Vagina (tissue), 2 donors: Measurements from ENCODE around the gene CFAP46. TPM values are rescaled to one million over a fixed set of nuclear protein-coding genes. Genes with fewer than 3 reads are reported as not detected.

Experiments
- DNase-seq, 2 donors: peaks; one replicate each; pipeline ENCODE4 v3.0.0-alpha.2; 2017; ENCODE audit errors: extremely low spot score in 2 of 2
- H3K27ac ChIP-seq: fragments of 200-600 bp; sonication (generic); one replicate; pipeline ENCODE4 v1.5.1; 2019
- H3K27me3 ChIP-seq: fragments of 200-600 bp; sonication (generic); one replicate; pipeline ENCODE4 v1.5.1; 2019
- H3K36me3 ChIP-seq, 2 donors: fragments of 200-600 bp; sonication (generic); one replicate each; pipeline ENCODE4 v1.5.1; 2017 to 2019
- H3K4me1 ChIP-seq: fragments of 200-600 bp; sonication (generic); one replicate; pipeline ENCODE4 v1.5.1; 2019
- H3K4me3 ChIP-seq, 2 donors: fragments of 200-600 bp; sonication (generic); 1 replicate in 1 of 2; 2 replicates in 1 of 2; pipeline ENCODE4 v1.5.1; 2016 to 2019
- H3K9me3 ChIP-seq: fragments of 200-600 bp; sonication (generic); one replicate; pipeline ENCODE4 v1.5.1; 2019
- CTCF ChIP-seq, 3 experiments: fragments of 450-650 bp in 2 of 3; fragments of 200-600 bp in 1 of 3; sonication (generic) in 1 of 3; IDR thresholded peaks; one replicate each; pipeline ENCODE4 v1.5.1; 2017 to 2019; ENCODE audit warnings: antibody characterized with exemption in 3 of 3, mild to moderate bottlenecking in 2 of 3, moderate library complexity in 2 of 3
- POLR2A ChIP-seq, 2 donors: fragments of 450-650 bp; IDR thresholded peaks; one replicate each; pipeline ENCODE4 v1.6.1; 2017; ENCODE audit warnings: antibody characterized with exemption in 2 of 2, mild to moderate bottlenecking in 2 of 2, moderate library complexity in 2 of 2
- POLR2AphosphoS5 ChIP-seq, 2 donors: sonication (generic); formaldehyde crosslinking; IDR thresholded peaks; one replicate each; pipeline ENCODE4 v1.9.0; 2017; ENCODE audit warnings: antibody characterized with exemption in 2 of 2, mild to moderate bottlenecking in 2 of 2, low read depth in 1 of 2; ENCODE audit not compliant: insufficient read depth in 1 of 2
- intact Hi-C: fragments of 100-400 bp; cut with DNase I; formaldehyde crosslinking; loops from one replicate; pipeline ENCODE4 v1.15.1; 2023
- total RNA-seq: library from RNA; depleted of rRNA; stranded (reverse); fragments of >200 nt; gene quantifications from one replicate; pipeline ENCODE4 v1.2.3, GENCODE V29; 2016

The CFAP46 gene
- total RNA-seq, 1 donor from 2014 or later: not detected

- TF ChIP-seq CTCF (IDR thresholded peaks at IDR 0.05): no peak
- no peak for TF ChIP-seq POLR2AphosphoS5 (IDR thresholded peaks at IDR 0.05; ENCODE audit: insufficient read depth in 1 of 2, low read depth in 1 of 2)
- no peak for TF ChIP-seq POLR2A (IDR thresholded peaks at IDR 0.05)
- Histone ChIP-seq H3K4me1 (no peaks in the 10 kb centered on the region), H3K4me3 (no peak overlapping the region), H3K27me3 (no peaks in the 10 kb centered on the region), H3K27ac (no peak overlapping the region), H3K9me3 (no peaks in the 10 kb centered on the region), H3K36me3 (no peaks in the 10 kb centered on the region)
- intact Hi-C loops: no loop called here
- no peak for DNase-seq
Measured at GRCh38 chr10:132920101-132920925, 22.1 kb downstream of the CFAP46 start.

GRCh38 chr10:132919374-132920100 is 22.8 kb downstream of the CFAP46 start:
- intact Hi-C loops: no loop called here
- Histone ChIP-seq H3K4me1 (no peaks in the 10 kb centered on the region), H3K9me3 (no peaks in the 10 kb centered on the region), H3K27ac (no peak overlapping the region), H3K4me3 (no peak overlapping the region), H3K27me3 (no peaks in the 10 kb centered on the region), H3K36me3 (no peaks in the 10 kb centered on the region)
- TF ChIP-seq CTCF (IDR thresholded peaks at IDR 0.05): no peak
- no peak for TF ChIP-seq POLR2A (IDR thresholded peaks at IDR 0.05)
- TF ChIP-seq POLR2AphosphoS5 (IDR thresholded peaks at IDR 0.05; ENCODE audit: insufficient read depth in 1 of 2, low read depth in 1 of 2): no peak
- no peak for DNase-seq

- no peaks in the 10 kb centered on the region for H3K36me3 ChIP-seq
- H3K4me1 ChIP-seq: no peaks in the 10 kb centered on the region
- intact Hi-C loops: no loop called here
- H3K4me3 ChIP-seq: no peak overlapping the region
- DNase-seq: no peak
- no peak overlapping the region for H3K27ac ChIP-seq
- TF ChIP-seq POLR2A (IDR thresholded peaks at IDR 0.05): no peak
- TF ChIP-seq POLR2AphosphoS5 (IDR thresholded peaks at IDR 0.05; ENCODE audit: insufficient read depth in 1 of 2, low read depth in 1 of 2): no peak
- no peak for TF ChIP-seq CTCF (IDR thresholded peaks at IDR 0.05)
- no peaks in the 10 kb centered on the region for H3K9me3 ChIP-seq
- no peaks in the 10 kb centered on the region for H3K27me3 ChIP-seq
Measured at GRCh38 chr10:132918617-132919373, 23.6 kb downstream of the CFAP46 start.

- DNase-seq: no peak
- no peaks in the 10 kb centered on the region for H3K27me3 ChIP-seq
- H3K36me3 ChIP-seq: no peaks in the 10 kb centered on the region
Measured at GRCh38 chr10:132918264-132918616, 24.1 kb downstream of the CFAP46 start.

More at GRCh38 chr10:132918264-132918616, 24.1 kb downstream of the CFAP46 start:
- Histone ChIP-seq H3K27ac (no peak overlapping the region), H3K4me1 (no peaks in the 10 kb centered on the region), H3K9me3 (no peaks in the 10 kb centered on the region), H3K4me3 (no peak overlapping the region)
- intact Hi-C loops: no loop called here
- TF ChIP-seq CTCF (IDR thresholded peaks at IDR 0.05) (no peak), POLR2A (IDR thresholded peaks at IDR 0.05) (no peak), POLR2AphosphoS5 (IDR thresholded peaks at IDR 0.05; ENCODE audit: insufficient read depth in 1 of 2, low read depth in 1 of 2) (no peak)
